ENCODE data around the gene RUFY4. TPM values are rescaled to one million over a fixed set of nuclear protein-coding genes. Genes with fewer than 3 reads are reported as not detected.

Gene RUFY4
- total and polyA plus RNA-seq, 2 experiments from 2014 or later, result 0.27 TPM; not detected in 1

DNA sequence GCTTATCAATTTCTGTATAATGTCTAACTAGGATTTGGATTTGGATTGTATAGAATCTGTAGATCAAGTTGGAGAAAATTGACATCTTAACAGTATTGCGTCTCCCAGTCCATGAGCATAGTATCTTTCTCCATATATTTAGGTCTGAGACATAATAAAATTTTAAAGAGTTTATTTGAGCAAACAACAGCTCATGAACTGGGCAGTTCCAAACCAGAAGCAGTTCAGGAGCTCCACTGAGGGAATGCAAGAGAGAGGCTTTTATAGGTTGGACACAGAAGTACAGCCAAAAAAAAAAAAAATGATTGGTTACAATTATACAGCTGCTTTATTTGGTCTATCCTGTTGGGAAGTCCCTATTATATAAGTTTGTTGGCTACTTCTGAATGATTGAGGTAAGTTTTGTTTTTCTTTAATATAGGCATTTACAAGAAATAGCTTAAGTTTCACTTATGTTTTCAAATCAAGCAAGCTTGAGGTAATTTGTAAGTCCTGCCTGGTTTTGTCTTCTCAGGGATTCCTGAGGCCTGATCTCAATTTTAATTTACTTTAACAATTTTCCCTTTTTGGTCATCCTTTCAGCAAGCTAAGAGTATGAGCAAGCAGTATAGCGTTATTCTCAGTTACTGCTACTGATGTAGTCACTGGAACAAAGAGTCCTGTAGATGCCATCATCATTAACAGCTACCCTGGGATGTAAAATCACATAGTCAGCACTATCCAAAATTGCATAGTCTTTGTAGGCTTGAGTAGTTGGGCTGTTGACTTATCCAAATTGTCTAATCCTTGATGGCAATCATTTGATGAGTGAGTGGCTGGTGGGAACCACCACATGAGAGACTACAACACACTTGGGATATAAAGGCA is 27.5 kb upstream of the RUFY4 start:
- H3K4me1 ChIP-seq (ENCODE audit: insufficient read depth), result no peaks in the 10 kb centered on the region
- TF ChIP-seq NANOG (IDR thresholded peaks at IDR 0.05; ENCODE audit: borderline replicate concordance), result no peak
- TF ChIP-seq, protein P1, sequence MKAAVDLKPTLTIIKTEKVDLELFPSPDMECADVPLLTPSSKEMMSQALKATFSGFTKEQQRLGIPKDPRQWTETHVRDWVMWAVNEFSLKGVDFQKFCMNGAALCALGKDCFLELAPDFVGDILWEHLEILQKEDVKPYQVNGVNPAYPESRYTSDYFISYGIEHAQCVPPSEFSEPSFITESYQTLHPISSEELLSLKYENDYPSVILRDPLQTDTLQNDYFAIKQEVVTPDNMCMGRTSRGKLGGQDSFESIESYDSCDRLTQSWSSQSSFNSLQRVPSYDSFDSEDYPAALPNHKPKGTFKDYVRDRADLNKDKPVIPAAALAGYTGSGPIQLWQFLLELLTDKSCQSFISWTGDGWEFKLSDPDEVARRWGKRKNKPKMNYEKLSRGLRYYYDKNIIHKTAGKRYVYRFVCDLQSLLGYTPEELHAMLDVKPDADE (IDR thresholded peaks at IDR 0.05), result no peak
- TF ChIP-seq JUNB (IDR thresholded peaks at IDR 0.05; ENCODE audit: unreplicated experiment), result no peak
- H3K36me3 ChIP-seq (ENCODE audit: insufficient read depth), result no peaks in the 10 kb centered on the region
- H3K27ac ChIP-seq (ENCODE audit: low read depth), result no peak overlapping the region
- H3K4me2 ChIP-seq, result no peak overlapping the region
- H3K79me2 ChIP-seq (replicated peaks; ENCODE audit: insufficient read depth), result no peaks in the 10 kb centered on the region
- Mint-ChIP-seq H3K27me3 (ENCODE audit: insufficient read depth, low read depth, poor library complexity) (peaks cover 7% of the 10 kb centered on the region), H3K27ac (no peak overlapping the region), H3K36me3 (ENCODE audit: low read depth) (peaks cover 5% of the 10 kb centered on the region; the same call in 1 of the 3 replicates), H3K4me3 (no peak overlapping the region), H3K4me1 (peaks cover 9% of the 10 kb centered on the region; the same call in 2 of the 3 replicates), H3K9me3 (peaks cover 20% of the 10 kb centered on the region)
- H4K20me1 ChIP-seq (replicated peaks; ENCODE audit: insufficient read depth), result no peaks in the 10 kb centered on the region
- ATAC-seq (no peak), DNase-seq (ENCODE audit: low spot score) (no peak)
- peaks cover 6% of the 10 kb centered on the region; the same call in 1 of the 2 replicates for H3K9me2 ChIP-seq (ENCODE audit: insufficient read depth)
- H3K27me3 ChIP-seq (ENCODE audit: insufficient read depth), result no peaks in the 10 kb centered on the region
- H3K4me3 ChIP-seq, result no peak overlapping the region
- H3F3A ChIP-seq (replicated peaks; ENCODE audit: low read depth), result no peaks in the 10 kb centered on the region
- H2AFZ ChIP-seq, result no peak overlapping the region

DNA sequence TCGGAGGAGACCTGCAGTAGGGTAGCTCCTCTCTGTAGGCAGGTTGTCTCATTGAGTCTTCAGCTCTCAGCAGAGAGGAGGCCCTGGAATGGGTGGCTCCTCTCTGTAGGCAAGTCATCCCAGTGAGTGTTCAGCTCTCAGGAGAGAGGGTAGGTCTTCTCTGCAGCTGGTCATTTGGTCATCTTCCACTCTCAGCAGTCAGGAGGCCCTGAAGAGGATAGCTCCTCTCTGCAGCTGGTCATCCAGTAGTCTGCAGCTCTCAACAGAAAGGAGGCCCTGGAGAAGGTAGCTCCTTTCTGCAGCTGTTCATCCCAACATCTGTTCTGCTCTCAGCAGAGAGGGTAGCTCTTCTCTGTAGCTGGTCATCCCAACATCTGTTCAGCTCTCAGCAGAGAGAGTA is 26.0 kb upstream of the RUFY4 start:
- no peak overlapping the region for H3K4me3 ChIP-seq
- DNase-seq (ENCODE audit: low spot score), result no peak
- ATAC-seq, result no peak
- H3K9me2 ChIP-seq (ENCODE audit: insufficient read depth), result peaks cover 6% of the 10 kb centered on the region; the same call in 1 of the 2 replicates
- no peaks in the 10 kb centered on the region for H3K4me1 ChIP-seq (ENCODE audit: insufficient read depth)
- H2AFZ ChIP-seq, result no peak overlapping the region
- H3K27ac ChIP-seq (ENCODE audit: low read depth), result no peak overlapping the region
- no peak overlapping the region for H3K4me3 Mint-ChIP-seq
- peaks cover 7% of the 10 kb centered on the region for H3K27me3 Mint-ChIP-seq (ENCODE audit: insufficient read depth, low read depth, poor library complexity)
- peaks cover 20% of the 10 kb centered on the region for H3K9me3 Mint-ChIP-seq
- no peaks in the 10 kb centered on the region for H3K27me3 ChIP-seq (ENCODE audit: insufficient read depth)
- TF ChIP-seq ZNF114 (CRISPR knock-in tag; IDR thresholded peaks at IDR 0.05) (no peak), STAT1 (IDR thresholded peaks at IDR 0.05; ENCODE audit: unreplicated experiment) (no peak), EZH2 (IDR thresholded peaks at IDR 0.05; ENCODE audit: low read depth, unreplicated experiment) (no peak), EZH2phosphoT487 (IDR thresholded peaks at IDR 0.05; ENCODE audit: unreplicated experiment) (no peak)
- peaks cover 9% of the 10 kb centered on the region; the same call in 2 of the 3 replicates for H3K4me1 Mint-ChIP-seq
- no peaks in the 10 kb centered on the region for H3K36me3 ChIP-seq (ENCODE audit: insufficient read depth)
- H3K27ac Mint-ChIP-seq, result no peak overlapping the region
- H3K36me3 Mint-ChIP-seq (ENCODE audit: low read depth), result peaks cover 5% of the 10 kb centered on the region; the same call in 1 of the 3 replicates
- no peaks in the 10 kb centered on the region for H3K79me2 ChIP-seq (replicated peaks; ENCODE audit: insufficient read depth)
- H3K4me2 ChIP-seq, result no peak overlapping the region
- no peaks in the 10 kb centered on the region for H4K20me1 ChIP-seq (replicated peaks; ENCODE audit: insufficient read depth)
- H3F3A ChIP-seq (replicated peaks; ENCODE audit: low read depth), result no peaks in the 10 kb centered on the region

DNA sequence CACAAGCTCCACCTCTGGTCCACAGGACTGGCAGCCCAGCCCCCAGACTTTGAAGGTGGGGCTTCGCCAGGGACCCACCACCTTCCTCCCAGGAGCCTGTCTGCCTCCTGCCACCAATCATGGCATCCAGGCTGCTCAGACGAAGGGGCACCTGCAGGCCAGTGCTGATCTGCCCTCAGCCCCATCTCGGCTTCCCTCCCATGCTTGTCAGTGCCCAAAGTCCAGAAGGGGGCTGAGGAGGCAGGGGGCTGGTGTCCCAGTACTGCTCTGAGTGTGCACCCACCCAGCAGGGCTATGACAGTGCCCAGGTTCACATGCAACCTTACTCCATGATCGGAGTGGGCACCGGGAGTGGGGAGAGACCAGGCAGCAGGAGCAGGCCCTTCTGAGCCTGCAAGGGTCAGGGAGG is 25.3 kb upstream of the RUFY4 start:
- no peak overlapping the region for H3K4me2 ChIP-seq
- DNase-seq (ENCODE audit: low spot score), result no peak
- no peaks in the 10 kb centered on the region for H3K4me1 ChIP-seq (ENCODE audit: insufficient read depth)
- Mint-ChIP-seq H3K36me3 (ENCODE audit: low read depth) (peaks cover 5% of the 10 kb centered on the region; the same call in 1 of the 3 replicates), H3K4me3 (no peak overlapping the region), H3K4me1 (peaks cover 6% of the 10 kb centered on the region; the same call in 2 of the 3 replicates), H3K27me3 (ENCODE audit: insufficient read depth, low read depth, poor library complexity) (peaks cover 7% of the 10 kb centered on the region), H3K9me3 (peaks cover 20% of the 10 kb centered on the region), H3K27ac (no peak overlapping the region)
- ATAC-seq, result no peak
- no peak overlapping the region for H3K4me3 ChIP-seq
- H3K9me2 ChIP-seq (ENCODE audit: insufficient read depth), result peaks cover 6% of the 10 kb centered on the region; the same call in 1 of the 2 replicates
- H4K20me1 ChIP-seq (replicated peaks; ENCODE audit: insufficient read depth), result no peaks in the 10 kb centered on the region
- H3K27ac ChIP-seq (ENCODE audit: low read depth), result no peak overlapping the region
- H3K79me2 ChIP-seq (replicated peaks; ENCODE audit: insufficient read depth), result no peaks in the 10 kb centered on the region
- no peaks in the 10 kb centered on the region for H3F3A ChIP-seq (replicated peaks; ENCODE audit: low read depth)
- no peaks in the 10 kb centered on the region for H3K27me3 ChIP-seq (ENCODE audit: insufficient read depth)
- no peaks in the 10 kb centered on the region for H3K36me3 ChIP-seq (ENCODE audit: insufficient read depth)
- H2AFZ ChIP-seq, result no peak overlapping the region
- TF ChIP-seq STAT1 (IDR thresholded peaks at IDR 0.05; ENCODE audit: unreplicated experiment), result no peak
- TF ChIP-seq, protein P2, sequence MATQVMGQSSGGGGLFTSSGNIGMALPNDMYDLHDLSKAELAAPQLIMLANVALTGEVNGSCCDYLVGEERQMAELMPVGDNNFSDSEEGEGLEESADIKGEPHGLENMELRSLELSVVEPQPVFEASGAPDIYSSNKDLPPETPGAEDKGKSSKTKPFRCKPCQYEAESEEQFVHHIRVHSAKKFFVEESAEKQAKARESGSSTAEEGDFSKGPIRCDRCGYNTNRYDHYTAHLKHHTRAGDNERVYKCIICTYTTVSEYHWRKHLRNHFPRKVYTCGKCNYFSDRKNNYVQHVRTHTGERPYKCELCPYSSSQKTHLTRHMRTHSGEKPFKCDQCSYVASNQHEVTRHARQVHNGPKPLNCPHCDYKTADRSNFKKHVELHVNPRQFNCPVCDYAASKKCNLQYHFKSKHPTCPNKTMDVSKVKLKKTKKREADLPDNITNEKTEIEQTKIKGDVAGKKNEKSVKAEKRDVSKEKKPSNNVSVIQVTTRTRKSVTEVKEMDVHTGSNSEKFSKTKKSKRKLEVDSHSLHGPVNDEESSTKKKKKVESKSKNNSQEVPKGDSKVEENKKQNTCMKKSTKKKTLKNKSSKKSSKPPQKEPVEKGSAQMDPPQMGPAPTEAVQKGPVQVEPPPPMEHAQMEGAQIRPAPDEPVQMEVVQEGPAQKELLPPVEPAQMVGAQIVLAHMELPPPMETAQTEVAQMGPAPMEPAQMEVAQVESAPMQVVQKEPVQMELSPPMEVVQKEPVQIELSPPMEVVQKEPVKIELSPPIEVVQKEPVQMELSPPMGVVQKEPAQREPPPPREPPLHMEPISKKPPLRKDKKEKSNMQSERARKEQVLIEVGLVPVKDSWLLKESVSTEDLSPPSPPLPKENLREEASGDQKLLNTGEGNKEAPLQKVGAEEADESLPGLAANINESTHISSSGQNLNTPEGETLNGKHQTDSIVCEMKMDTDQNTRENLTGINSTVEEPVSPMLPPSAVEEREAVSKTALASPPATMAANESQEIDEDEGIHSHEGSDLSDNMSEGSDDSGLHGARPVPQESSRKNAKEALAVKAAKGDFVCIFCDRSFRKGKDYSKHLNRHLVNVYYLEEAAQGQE (IDR thresholded peaks at IDR 0.05; ENCODE audit: unreplicated experiment), result no peak
- no peak for TF ChIP-seq ZNF114 (CRISPR knock-in tag; IDR thresholded peaks at IDR 0.05)
- no peak for TF ChIP-seq NANOG (IDR thresholded peaks at IDR 0.05; ENCODE audit: borderline replicate concordance)
- TF ChIP-seq EZH2phosphoT487 (IDR thresholded peaks at IDR 0.05; ENCODE audit: unreplicated experiment), result no peak
- TF ChIP-seq CREB1 (CRISPR knock-in tag; IDR thresholded peaks at IDR 0.05; ENCODE audit: low read depth), result no peak
- TF ChIP-seq ZNF331 (CRISPR knock-in tag; IDR thresholded peaks at IDR 0.05; ENCODE audit: low read depth), result no peak
- TF ChIP-seq, protein P3, sequence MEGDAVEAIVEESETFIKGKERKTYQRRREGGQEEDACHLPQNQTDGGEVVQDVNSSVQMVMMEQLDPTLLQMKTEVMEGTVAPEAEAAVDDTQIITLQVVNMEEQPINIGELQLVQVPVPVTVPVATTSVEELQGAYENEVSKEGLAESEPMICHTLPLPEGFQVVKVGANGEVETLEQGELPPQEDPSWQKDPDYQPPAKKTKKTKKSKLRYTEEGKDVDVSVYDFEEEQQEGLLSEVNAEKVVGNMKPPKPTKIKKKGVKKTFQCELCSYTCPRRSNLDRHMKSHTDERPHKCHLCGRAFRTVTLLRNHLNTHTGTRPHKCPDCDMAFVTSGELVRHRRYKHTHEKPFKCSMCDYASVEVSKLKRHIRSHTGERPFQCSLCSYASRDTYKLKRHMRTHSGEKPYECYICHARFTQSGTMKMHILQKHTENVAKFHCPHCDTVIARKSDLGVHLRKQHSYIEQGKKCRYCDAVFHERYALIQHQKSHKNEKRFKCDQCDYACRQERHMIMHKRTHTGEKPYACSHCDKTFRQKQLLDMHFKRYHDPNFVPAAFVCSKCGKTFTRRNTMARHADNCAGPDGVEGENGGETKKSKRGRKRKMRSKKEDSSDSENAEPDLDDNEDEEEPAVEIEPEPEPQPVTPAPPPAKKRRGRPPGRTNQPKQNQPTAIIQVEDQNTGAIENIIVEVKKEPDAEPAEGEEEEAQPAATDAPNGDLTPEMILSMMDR (conservative IDR thresholded peaks at IDR 0.05; ENCODE audit: low read depth in 2 of 2), result no peak
- TF ChIP-seq EZH2 (IDR thresholded peaks at IDR 0.05; ENCODE audit: low read depth, unreplicated experiment), result no peak

Data from GM23338 (cell line).